T1000 (cell line): ENCODE measurements around the gene CDC42SE2.
"Not testable (repeated sequence)": the region's sequence is repeated elsewhere in the genome, so short reads cannot be mapped to it uniquely, and the experiment has no call there.

Experiments
- DNase-seq: peaks from one replicate; lab custom pipeline; 2025; ENCODE audit warnings: mixed read lengths; lab: John Stamatoyannopoulos, UW

The CDC42SE2 gene

GRCh38 chr5:131250751-131251475 lies 12.9 kb upstream of the CDC42SE2 start:
- DNase-seq: no peak

GRCh38 chr5:131252824-131253171 lies 11.1 kb upstream of the CDC42SE2 start:
- no peak for DNase-seq

- DNase-seq: not testable (repeated sequence)
These were observed 9.8 kb upstream of the CDC42SE2 start for GRCh38 chr5:131254025-131254424.

- no peak for DNase-seq
These were observed 9.1 kb upstream of the CDC42SE2 start for GRCh38 chr5:131254741-131255140.

GRCh38 chr5:131256507-131256823 lies 7.4 kb upstream of the CDC42SE2 start:
- no peak for DNase-seq

GRCh38 chr5:131258733-131259132 lies 5.1 kb upstream of the CDC42SE2 start:
- DNase-seq: no peak

GRCh38 chr5:131259326-131259725 lies 4.5 kb upstream of the CDC42SE2 start:
- DNase-seq: no peak

- no peak for DNase-seq
These were observed 3.0 kb upstream of the CDC42SE2 start for GRCh38 chr5:131260895-131261294.

- no peak for DNase-seq
These were observed 2.4 kb upstream of the CDC42SE2 start for GRCh38 chr5:131261483-131261882.

- no peak for DNase-seq
These were observed 806 bp upstream of the CDC42SE2 start for GRCh38 chr5:131262953-131263541.

- DNase-seq: no peak
These were observed 722 bp downstream of the CDC42SE2 start for GRCh38 chr5:131264451-131265099.

GRCh38 chr5:131265311-131265803 lies 1.5 kb downstream of the CDC42SE2 start:
- no peak for DNase-seq

GRCh38 chr5:131266370-131267060 lies 2.7 kb downstream of the CDC42SE2 start:
- no peak for DNase-seq

GRCh38 chr5:131268758-131269370 lies 5.0 kb downstream of the CDC42SE2 start:
- DNase-seq: no peak

- no peak for DNase-seq
These were observed 7.0 kb downstream of the CDC42SE2 start for GRCh38 chr5:131270809-131271208.

GRCh38 chr5:131271888-131272287 lies 8.0 kb downstream of the CDC42SE2 start:
- DNase-seq: not testable (repeated sequence)

GRCh38 chr5:131272307-131272706 lies 8.5 kb downstream of the CDC42SE2 start:
- no peak for DNase-seq

- no peak for DNase-seq
These were observed 8.9 kb downstream of the CDC42SE2 start for GRCh38 chr5:131272724-131273123.

GRCh38 chr5:131274326-131275063 lies 10.6 kb downstream of the CDC42SE2 start:
- no peak for DNase-seq

GRCh38 chr5:131276072-131276471 lies 12.2 kb downstream of the CDC42SE2 start:
- no peak for DNase-seq

- DNase-seq: no peak
These were observed 13.6 kb downstream of the CDC42SE2 start for GRCh38 chr5:131277447-131277846.
